ENCODE results near the gene PNPLA1.

Gene PNPLA1

GRCh38 chr6:36269834-36270705 lies at the start of gene PNPLA1:
Gene PNPLA1 (plus strand): TSS chr6:36270060. CDS start chr6:36270460, 400 bp downstream.
- TF ChIP-seq CTCF (IDR thresholded peaks at IDR 0.05; ENCODE audit: insufficient read depth, low read length, missing control alignments): no peak
- CTCF ChIA-PET: interaction anchor here (2.4 kb wide), 1 partner anchor 33 kb away, joined by 9 read pairs; no protein-coding TSS in a partner anchor
- POLR2A ChIA-PET: no interaction called here
- no peak within 1 kb of the TSS for H3K4me3 ChIP-seq (ENCODE audit: low read depth, low read length)
- no peak for DNase-seq (ENCODE audit: low read depth, low spot score)

- no peak overlapping the region for H3K4me3 ChIP-seq (ENCODE audit: low read depth, low read length)
- TF ChIP-seq CTCF (IDR thresholded peaks at IDR 0.05; ENCODE audit: insufficient read depth, low read length, missing control alignments): no peak
- ChIA-PET CTCF (interaction anchor here (0.6 kb wide), 1 partner anchor 82 kb away, joined by 3 read pairs; no protein-coding TSS in a partner anchor), POLR2A (no interaction called here)
- no peak for DNase-seq (ENCODE audit: low read depth, low spot score)
Observed at GRCh38 chr6:36220226-36220625, 49.6 kb upstream of the PNPLA1 start.

GRCh38 chr6:36221674-36222073 lies 48.2 kb upstream of the PNPLA1 start:
- DNase-seq (ENCODE audit: low read depth, low spot score): no peak
- TF ChIP-seq CTCF (IDR thresholded peaks at IDR 0.05; ENCODE audit: insufficient read depth, low read length, missing control alignments): no peak
- no peak overlapping the region for H3K4me3 ChIP-seq (ENCODE audit: low read depth, low read length)
- ChIA-PET POLR2A (interaction anchor here (0.6 kb wide), 2 partner anchors 28 to 195 kb away, joined by 3 to 4 read pairs; no protein-coding TSS in a partner anchor), CTCF (no interaction called here)

GRCh38 chr6:36222924-36223323 lies 46.9 kb upstream of the PNPLA1 start:
- no peak for TF ChIP-seq CTCF (IDR thresholded peaks at IDR 0.05; ENCODE audit: insufficient read depth, low read length, missing control alignments)
- H3K4me3 ChIP-seq (ENCODE audit: low read depth, low read length): no peak overlapping the region
- ChIA-PET POLR2A (no interaction called here), CTCF (no interaction called here)
- DNase-seq (ENCODE audit: low read depth, low spot score): no peak

GRCh38 chr6:36223706-36224105 lies 46.2 kb upstream of the PNPLA1 start:
- no peak for DNase-seq (ENCODE audit: low read depth, low spot score)
- CTCF ChIA-PET: interaction anchor here (1.6 kb wide), 1 partner anchor 9 kb away, joined by 3 read pairs; no protein-coding TSS in a partner anchor
- POLR2A ChIA-PET: no interaction called here

More at GRCh38 chr6:36223706-36224105, 46.2 kb upstream of the PNPLA1 start:
- no peak overlapping the region for H3K4me3 ChIP-seq (ENCODE audit: low read depth, low read length)
- no peak for TF ChIP-seq CTCF (IDR thresholded peaks at IDR 0.05; ENCODE audit: insufficient read depth, low read length, missing control alignments)

All from AG04449 (cell line).